GM19455 (cell line): ENCODE results near the gene C14orf93.
"Not testable (repeated sequence)": the region's sequence is repeated elsewhere in the genome, so short reads cannot be mapped to it uniquely, and the experiment has no call there.

Experiments
- ATAC-seq: cut with Tn5 transposase; IDR thresholded peaks from one replicate; pipeline ENCODE4 v1.9.1; 2021; ENCODE audit not compliant: unreplicated experiment

The C14orf93 gene

DNA sequence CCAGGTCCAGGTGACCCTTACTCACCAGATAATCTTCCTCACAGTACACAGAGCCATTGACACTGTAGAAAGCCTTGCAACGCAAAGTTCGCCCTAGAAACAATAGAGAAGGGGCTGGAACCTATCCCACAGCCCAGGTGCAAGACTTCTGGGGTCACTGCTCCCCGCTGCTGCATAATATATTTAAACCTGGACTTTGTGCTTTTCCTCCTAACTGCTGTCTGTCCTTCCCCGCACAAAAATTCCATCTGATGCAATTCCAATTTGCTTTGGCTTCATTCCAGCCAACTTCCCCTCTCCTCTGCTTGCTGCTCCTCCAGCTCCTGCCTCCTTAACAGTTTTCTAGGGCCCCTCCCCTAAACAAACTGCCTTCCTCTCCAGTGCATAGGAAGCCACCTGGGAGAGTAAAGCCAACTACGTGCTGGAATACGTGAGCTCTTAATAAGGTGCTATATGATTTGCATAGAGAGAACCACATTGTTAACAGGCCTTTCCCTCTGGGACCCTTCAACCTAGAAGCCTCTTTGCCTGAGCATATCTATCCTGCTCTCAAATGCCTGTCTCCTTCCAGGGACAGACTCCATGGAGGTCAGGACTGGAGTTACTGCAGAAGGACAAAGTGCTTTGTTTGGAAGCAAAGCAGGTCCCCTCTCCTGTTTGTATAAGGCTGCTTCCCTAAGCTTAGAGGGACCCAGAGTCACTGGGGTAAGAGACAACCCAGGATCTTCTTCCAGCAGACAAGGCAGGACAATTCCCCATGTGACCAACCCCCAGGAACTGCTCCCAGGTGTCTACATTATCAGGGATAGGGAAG, 33.1 kb downstream of the C14orf93 start:
- no peak for ATAC-seq

DNA sequence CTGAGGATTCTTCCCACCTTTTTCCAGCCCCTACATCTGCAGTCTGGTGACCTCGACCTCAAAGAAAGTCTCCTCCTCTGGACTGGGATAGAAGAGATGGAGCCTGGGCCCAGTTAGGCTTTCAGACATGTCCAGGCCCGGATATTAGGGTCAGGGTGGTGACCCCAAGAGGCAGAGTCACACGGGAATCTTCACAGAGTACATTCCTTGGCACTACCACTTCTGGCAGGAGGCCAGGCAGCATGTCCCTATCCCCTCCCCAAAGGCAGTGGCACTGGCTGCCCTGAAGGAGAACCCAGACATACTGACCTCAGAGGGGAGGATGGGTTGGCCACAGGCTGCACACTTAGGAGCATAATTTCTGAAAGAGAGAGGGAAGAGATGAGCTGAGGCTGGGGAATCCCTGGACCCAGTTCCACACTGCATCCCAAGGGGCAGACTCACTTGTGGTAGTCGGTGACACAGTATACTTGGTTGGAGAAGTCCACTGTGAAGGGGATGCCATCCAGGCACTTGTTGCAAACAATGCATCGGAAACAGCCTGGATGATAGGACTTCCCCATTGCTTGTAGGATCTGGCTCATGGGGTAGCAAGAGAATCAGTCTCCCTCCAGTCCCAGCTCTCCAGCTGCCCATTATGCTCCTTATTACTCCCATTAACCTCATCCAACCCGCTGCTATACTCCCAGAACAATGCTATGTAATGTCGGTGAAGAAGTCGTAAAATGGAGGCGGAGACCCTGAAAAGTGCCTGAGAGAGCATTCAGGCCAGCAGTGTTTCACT, 35.2 kb downstream of the C14orf93 start:
- no peak for ATAC-seq

DNA sequence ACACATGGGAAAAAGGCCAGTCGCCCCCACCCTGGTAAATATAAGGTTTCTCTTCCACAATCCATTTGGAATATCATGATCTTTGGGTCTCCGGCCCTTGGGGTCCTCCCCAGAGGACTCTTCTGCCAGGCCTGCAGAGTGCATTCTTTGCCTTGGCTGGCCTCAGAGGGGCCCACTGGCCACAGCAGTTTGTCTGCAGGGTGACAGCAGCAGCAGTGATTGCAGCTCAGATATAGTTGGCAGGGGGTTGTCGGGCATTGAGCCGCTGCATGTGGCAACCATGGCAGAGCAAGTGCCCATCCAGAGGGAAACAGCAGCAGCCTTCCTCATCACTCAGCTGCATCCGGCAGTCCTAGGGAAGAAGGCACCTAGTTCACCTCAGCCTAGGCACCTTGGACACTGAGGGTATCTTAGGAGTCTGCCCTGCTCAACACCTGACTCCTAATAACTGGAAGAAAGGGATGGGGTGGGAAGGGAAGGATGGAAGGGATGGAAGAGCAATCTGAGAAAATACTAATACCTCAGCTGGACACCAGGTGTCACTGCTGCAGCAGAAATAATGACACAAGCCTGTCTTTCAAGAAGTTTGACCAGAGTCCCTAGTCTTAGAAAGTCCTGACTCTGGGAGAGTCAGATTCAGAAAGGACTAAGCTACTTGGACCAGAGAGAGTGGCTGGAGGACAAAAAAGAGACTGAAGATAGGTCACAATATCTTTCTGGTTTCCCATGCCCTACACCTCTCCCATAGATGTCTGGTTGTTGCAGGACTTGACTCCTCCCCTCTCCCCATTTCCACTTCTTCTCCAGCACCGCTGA, 36.5 kb downstream of the C14orf93 start:
- ATAC-seq, result no peak

DNA sequence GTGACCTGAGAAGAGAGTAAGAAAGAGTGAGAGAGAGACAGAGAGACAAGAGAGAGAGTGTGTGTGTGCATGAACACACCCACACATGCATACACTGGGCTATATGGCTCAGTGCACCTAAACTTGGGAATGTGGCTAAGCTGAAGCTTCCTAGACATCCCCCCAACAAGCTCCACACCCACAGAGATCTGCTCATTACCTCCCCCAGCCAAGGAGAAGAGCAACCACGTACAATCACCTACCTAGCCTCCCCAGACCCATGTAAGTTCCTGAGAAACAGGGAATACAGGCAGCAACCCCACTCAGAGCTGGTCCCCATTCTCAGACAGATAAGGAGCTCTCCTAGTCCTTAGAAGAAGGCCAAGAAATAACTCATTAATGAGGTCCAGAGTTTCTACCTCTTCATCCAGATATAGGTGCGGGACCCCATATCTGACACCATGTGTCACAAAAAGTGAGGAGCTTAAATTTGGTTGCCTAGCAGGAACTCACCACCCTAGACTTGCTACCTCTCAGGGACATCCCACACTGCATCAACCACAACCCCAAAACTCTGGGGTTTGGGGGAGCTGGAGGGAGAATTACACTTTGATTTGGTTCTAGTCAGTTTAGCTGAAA, 37.5 kb downstream of the C14orf93 start:
- ATAC-seq, result no peak

DNA sequence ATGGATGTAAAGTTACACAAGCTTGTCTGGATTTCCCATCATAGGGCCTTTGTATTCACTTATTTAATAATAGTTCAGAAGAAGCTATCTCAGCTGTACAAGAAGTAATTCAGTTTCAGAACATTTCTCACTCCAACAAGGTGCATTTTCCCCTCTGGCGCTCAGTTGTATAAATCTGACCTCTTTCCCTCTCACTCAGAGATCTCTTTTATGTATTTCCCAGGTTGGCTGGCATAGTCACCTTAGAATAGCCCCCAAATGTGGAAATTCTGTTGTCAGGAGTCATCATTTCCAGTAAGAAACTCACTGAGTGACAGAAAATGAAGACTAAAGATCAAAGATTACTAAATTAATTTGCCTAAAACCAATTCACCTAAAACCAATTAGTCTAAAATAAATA, 38.8 kb downstream of the C14orf93 start:
- ATAC-seq, result no peak

DNA sequence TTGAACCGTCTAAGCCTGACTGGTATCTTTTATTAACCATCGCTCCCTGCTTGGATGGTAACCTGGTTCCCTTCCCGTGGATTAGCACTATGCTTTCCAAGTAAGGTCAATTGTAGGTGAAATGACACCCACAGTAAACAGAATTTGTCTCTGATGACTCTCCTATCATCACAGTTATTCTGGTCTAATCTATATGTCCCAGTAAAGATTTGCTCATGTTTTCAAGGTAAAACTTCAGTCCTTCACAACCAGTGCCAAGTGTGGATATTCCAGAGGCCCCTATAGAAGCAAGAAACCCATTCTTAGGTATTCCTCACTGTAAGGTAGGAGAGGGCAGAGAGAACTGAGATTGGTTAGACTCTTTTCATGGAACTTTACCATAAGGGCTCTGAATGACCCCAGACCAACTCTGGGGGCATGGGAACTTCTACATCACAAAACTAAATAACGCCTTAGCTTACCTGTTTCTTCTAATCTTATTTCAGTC, 43.1 kb downstream of the C14orf93 start:
- ATAC-seq, result no peak

DNA sequence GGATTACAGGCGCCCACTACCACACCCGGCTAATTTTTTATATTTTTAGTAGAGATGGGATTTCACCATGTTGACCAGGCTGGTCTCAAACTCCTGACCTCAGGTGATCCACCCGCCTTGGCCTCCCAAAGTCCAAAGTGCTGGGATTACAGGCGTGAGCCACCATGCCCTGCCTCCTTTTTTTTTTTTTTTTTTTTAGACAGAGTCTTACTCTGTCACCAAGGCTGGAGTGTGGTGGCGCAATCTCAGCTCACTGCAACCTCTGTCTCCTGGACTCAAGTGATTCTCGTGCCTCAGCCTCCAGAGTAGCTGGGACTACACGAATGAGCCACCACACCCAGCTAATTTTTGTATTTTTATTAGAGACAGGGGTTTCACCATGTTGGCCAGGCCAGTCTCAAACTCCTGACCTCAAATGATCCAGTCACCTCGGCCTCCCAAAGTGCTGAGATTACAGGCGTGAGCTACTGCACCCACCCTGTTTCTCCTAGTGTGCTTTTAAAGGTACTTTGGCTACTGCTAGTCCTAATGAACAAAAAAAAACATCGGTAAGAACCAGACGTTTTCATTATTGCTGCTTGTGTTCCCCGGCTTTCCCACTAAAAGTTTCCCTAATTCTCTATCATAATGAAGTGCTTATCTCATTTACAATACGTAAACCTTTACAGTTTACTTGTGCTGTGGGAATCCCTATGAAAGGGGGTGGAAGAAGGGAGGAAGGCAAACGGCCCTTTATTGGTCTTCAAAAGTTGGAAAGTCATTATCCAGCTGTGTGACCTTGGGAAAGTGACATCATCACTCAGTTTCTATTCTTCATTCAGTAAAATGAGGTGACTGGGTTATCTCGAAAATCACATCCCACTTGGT, 43.8 kb downstream of the C14orf93 start:
- not testable (repeated sequence) for ATAC-seq

DNA sequence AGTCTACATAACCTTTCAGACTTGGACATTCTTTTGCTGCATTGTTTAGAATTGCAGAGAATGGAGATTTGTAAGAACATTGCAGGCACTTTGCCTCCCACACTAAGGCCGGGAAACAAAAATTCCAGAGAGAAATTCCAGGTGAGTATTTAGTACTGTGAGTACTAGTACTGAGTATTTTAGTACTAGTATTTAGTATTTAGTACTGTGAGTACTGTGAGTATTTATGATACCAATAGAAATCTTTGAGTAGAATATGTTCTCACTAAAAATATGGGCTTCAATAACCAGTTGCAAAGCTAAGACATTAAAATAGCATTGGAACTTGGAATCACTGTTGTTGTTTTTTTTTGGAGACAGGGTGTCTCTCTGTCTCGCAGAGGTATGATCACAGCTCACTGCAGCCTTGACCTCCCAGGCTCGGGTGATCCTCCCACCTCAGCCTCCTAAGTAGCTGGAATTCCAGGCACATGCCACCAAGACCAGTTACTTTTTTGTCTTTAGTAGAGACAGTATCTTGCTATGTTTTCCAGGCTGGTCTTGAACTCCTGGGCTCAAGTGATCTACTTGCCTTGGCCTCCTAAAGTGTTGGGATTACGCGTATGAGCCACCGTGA, 47.8 kb downstream of the C14orf93 start:
- ATAC-seq, result no peak

DNA sequence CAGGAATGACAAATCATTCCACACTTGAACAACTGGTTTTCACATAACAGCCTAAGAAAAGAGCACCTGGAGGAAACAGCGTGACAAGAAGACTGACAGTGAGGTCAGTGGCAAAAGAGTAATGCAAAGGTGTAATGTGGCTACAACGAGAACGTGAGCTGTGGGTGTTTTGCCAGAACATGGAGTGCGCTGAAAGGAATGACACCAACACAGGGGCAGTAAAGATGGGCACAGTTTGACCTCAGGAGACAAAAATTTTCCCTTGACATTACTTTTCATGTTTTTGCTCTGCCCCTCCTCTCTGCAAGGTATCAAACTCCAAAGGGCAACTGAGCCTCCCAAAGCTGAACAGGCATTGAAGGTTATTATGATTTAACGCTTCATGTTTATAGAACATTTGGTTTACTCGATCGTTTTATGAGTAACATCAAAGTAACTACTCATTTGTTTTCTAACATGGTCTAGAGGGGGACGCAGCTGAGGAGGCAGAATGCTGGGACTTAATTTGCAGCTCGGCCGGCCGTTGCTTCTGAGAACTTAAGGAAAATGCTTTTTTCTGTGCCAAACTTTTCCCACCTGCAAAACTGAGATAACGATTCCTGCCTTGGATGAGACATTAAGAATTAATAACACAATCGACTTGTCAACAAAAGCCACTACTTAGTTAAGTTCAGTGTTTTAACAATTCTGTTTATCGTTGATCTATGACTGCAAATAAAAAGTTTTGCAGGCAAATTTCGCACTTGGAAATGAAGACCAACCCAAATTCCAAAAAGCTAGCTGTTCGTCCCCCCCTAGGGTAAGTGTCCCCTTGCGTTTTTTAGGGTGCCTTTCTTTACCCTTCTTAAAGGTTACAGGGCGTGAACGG, 54.0 kb downstream of the C14orf93 start:
- ATAC-seq, result no peak

DNA sequence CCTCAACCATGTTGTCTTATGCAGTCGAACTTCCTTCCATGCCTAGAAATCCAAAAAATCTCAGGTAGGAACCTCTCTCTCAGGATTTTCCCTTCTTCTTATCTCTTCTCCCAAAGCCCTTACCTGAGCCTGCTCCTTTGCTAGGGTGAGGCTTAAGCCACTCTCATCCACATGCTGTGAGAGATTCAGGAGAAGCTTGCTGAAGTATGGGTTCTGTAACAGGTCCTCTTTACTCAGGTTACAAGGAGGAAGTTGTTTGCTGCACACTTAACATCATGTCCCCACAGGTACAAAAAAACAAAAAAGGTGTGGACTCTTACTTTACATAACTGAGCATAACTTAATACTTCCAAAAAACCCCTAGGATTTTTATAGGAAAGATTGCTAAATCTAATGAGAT, 57.5 kb downstream of the C14orf93 start:
- no peak for ATAC-seq

DNA sequence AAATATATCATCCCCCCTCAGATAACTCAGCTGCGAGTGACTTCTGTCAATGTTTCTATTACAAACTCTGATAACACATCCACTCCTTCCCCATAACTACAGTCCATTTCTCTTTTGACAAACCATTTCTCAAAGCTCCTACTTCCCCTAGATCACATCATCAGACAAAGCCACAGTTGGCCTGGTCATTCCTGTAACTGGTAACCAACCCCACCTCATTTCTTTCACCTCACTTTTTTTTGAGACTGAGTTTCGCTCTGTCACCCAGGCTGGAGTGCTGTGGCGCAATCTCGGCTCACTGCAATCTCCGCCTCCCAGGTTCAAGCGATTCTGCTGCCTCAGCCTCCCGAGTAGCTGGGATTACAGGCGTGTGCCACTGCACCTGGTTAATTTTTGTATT, 58.1 kb downstream of the C14orf93 start:
- not testable (repeated sequence) for ATAC-seq

DNA sequence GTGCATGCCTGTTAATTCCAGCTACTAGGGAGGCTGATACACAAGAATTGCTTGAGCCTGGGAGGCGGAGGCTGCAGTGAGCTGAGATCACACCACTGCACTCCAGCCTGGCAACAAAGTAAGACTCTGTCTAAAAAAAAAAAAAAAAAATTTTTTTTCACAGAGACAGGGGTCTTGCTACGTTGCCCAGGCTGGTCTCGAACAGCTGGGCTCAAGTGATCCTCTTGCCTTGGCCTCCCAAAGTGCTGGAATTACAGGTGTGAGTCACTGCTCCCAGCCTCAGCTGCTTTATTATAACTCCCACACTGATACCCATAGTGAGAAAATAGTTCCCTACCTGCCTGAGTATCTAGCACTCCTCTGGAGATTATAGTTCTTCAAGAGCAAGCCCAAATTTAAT, 64.3 kb downstream of the C14orf93 start:
- no peak for ATAC-seq

DNA sequence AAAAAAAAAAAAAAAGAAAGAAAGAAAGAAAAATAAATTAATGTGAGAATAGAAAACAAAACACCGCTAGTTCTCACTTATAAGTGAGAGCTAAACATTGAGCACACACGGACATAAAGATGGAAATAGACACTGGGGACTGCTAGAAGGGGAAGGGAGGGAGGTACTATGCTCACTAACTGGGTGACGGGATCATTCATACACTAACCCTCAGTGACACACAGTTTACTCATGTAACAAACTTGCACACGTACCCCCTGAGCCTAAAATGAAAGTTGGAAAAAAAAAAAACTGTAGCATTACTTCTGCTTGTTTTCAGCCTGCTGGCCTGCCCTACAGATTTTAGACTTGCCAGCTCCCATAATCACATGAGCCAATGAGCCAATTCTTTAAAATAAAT, 70.3 kb downstream of the C14orf93 start:
- no peak for ATAC-seq
